ENCODE data around the gene ATL2.

DNA sequence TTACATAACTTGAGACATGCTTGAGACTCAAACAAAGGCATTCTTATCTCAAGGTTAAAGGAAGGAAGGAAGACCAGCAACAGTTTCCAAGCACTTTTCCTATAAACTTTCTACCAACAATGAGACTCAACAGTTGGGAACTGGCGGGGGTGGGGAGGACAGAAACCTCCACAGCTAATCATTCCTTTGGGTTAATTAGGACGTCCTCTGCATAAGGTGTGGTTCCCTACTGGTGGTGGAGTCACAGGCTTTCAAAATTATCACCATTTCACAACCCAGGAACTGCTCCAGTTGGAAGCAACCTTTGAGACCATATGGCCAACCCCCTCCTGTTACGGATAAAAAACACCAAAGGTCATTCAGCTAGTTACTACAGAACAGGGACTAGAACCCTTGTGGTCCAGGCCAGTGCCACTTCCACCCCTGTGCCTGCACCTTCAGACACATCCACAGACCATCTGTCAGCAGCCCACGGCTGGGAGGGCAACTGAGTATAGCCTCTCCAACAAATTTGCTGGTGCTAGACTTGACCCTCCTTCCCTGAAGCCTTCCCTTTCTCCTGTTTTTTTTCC lies 30.1 kb upstream of the ATL2 start:
- TF ChIP-seq CTCF (IDR thresholded peaks at IDR 0.05; ENCODE audit: extremely low read depth in 1 of 2, insufficient read depth in 1 of 2, low read depth in 1 of 2, low read length in 2 of 2) (no peak), FOS (IDR thresholded peaks at IDR 0.05; ENCODE audit: borderline replicate concordance, insufficient read depth, low read length) (no peak), POLR2A (IDR thresholded peaks at IDR 0.05; ENCODE audit: low read depth, low read length) (no peak), POLR2AphosphoS5 (IDR thresholded peaks at IDR 0.05; ENCODE audit: insufficient read depth, low read depth, low read length) (no peak), MAX (IDR thresholded peaks at IDR 0.05; ENCODE audit: insufficient read depth, insufficient read length) (no peak), JUN (IDR thresholded peaks at IDR 0.05; ENCODE audit: borderline replicate concordance, insufficient read depth, insufficient read length, low read depth) (no peak), MYC (IDR thresholded peaks at IDR 0.05; ENCODE audit: low read depth, low read length) (no peak)
